Hippocampal formation (tissue), 2 donors: Measurements from ENCODE around the gene RIT1.
A peak's percentile ranks its signal among the peaks of the same experiment; 100 is the strongest.
"Not testable (repeated sequence)": the region's sequence is repeated elsewhere in the genome, so short reads cannot be mapped to it uniquely, and the experiment has no call there.

ENCODE experiments used
- DNase-seq, 2 donors: peaks; one replicate each; lab custom pipeline; 2025; lab: John Stamatoyannopoulos, UW

RIT1 gene

GRCh38 chr1:155933591-155934096, 22.5 kb upstream of the RIT1 start:
- DNase-seq = no peak

- DNase-seq = no peak
Observed at GRCh38 chr1:155932487-155932886, 21.3 kb upstream of the RIT1 start.

DNA sequence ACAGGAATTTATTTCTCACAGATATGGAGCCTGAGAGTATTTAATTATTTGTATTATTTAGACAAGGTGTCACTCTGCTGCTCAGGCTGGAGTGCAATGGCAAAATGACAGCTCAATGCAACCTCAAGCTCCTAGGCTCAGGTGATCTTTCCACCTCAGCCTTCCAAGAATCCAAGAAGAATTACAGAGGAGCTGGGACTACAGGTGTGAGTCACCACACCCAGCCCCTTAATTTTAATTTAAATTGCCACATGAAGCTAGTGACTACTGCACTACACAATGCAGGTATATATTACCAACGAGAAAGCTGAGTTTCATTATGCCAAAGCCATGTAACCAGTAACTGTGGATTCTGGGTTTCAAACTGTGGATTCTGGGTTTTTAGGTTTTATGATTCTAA, 20.9 kb upstream of the RIT1 start:
- DNase-seq = no peak

- DNase-seq = no peak
Observed at GRCh38 chr1:155931332-155932038, 20.3 kb upstream of the RIT1 start.

DNA sequence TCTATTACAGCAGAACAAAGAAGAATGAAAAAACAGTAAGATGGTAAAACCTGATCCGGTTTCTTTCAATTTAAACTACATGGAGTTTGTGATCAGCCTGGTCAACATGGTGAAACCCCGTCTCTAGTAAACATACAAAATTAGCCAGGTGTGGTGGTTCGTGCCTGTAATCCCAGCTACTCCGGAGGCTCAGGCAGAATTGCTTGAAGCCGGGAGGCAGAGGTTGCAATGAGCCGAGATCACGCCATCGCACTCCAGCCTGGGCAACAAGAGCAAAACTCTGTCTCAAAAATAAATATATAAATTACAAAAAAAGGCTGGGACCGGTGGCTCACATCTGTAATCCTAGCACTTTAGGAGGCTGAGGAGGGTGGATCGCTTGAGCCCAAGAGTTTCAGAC, 19.6 kb upstream of the RIT1 start:
- DNase-seq = not testable (repeated sequence)

DNA sequence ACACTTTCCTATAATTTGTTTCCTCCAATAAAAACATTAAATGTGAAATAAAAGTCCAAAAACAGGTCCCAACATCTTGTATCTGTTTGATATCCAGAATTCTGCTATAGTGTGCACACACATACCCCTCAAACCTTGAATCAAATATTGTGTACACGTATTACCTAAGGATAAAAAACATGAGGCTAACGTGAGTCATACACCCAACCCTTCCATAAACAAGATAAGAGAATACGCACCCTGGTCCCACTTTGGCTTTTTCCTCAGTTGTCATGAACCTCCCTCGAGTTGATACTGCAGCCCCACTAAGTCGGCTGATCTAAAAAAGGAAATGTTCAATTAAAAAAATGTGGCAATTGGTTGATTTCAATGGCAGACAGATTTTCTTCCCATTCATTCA, 17.9 kb upstream of the RIT1 start:
- DNase-seq = no peak

DNA sequence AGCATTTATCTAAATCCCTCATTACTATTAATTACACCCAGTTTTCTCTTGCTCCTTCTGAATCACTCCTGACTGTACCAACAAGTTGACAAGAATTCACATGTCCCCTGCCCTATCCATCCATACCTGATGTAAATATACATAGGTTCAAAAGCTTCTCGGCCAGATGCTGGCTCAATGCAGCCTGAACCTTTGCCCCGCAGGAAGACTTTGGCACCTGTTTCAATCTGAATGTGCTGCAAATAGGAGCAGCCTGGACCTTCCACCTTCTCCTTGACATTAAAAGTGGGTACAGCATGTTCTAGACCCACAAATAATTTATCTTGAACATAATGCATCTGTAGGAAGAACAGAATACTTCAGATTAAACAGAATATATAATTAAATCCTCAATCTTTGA, 14.4 kb upstream of the RIT1 start:
- no peak for DNase-seq

GRCh38 chr1:155920717-155921116, 9.6 kb upstream of the RIT1 start:
- DNase-seq = no peak

DNA sequence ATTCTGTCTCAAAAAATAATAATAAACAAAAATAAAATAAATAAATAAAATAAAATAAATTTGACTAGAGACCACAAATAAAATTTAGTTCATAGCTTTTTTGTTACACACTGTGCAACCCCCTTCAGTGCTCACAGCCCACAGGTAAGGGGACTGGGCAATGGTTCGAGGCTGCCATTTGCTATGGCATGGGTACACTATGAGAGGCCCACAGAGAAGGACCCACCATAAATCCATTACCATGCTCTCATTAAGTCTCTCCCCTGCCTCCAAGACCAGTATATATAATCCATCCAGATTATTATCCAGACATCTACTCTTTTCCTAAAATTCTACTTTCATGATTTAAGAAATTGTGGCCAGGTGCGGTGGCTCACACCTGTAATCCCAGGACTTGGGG, 8.7 kb upstream of the RIT1 start:
- DNase-seq = no peak

DNA sequence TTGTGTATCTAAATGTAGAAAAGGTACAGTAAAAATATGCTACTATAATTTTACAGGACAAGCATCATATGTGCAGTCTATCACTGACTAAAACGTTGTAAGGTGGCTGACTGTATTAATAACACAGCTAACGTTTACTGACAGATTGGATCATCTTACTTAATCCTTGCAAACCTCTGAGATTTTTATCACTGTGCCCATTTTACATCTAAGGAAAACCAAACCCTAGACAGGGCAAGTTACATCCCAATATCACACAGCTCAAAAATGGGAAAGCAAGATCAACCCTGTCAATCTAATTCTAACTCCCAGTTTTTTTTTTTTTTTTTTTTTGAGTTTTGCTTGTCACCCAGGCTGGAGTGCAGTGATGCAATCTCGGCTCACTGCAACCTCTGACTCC, 7.5 kb upstream of the RIT1 start:
- no peak for DNase-seq

GRCh38 chr1:155913969-155914757, 3.0 kb upstream of the RIT1 start:
- DNase-seq = no peak

GRCh38 chr1:155912056-155912536, 947 bp upstream of the RIT1 start:
- no peak for DNase-seq

GRCh38 chr1:155910621-155911121, 478 bp downstream of the RIT1 start:
- DNase-seq = peak; percentile 10 to 14

GRCh38 chr1:155909894-155910293, 1.3 kb downstream of the RIT1 start:
- DNase-seq = no peak

DNA sequence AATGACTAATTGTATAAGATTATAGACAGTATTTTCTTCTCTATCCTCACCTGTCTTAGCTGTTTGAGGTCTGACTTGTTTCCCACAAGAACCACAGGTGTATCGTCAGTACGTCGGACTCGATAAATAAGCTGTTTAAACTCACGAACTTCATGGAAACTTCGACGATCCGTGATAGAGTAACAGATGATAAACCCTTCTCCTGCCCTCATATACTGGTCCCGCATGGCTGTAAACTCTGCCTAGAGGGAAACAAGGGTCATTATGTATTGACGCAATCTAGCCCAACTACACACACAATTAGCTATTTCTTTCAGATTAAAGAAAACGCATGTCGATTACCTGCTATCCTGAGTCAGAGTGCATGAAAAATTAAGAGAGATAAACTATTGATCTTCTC, 6.9 kb downstream of the RIT1 start:
- no peak for DNase-seq

DNA sequence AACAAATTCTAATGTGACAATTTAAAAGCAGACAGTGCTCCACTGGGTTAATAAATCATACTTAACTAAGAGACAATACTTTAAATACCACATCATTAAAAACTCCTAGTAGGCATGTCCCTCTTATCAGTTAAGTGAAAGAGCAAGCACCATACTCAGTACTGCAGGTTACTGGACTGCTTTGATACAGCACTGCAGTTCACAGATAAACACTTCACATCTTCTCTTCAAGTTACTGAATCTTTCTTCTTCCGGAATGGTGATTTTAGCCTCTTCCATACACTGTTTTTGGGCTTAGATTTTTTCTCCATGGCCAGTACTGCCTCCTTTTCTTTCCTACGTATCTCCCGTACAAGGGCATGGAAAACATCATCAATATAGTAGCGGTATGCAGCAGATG, 11.0 kb downstream of the RIT1 start:
- DNase-seq = no peak

- DNase-seq = no peak
Observed at GRCh38 chr1:155899683-155900082, 11.5 kb downstream of the RIT1 start.

DNA sequence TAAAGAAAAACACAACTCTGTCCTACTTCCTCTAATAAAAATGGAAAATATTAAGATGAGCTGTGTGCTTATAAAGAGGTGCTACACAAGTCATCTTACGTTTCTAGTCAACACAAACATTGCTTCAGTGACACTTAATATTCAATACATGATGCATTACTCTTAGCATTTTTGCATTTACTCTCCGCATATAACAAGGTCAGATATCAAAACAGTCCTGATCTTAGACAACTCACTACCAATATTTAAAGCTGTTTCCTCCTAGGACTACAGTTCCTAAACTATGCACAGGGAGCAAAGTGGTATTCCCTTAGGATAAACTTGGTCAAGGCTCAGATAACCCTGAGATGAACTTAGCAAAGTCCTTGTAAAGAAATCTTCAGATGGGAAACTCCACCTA, 12.3 kb downstream of the RIT1 start:
- no peak for DNase-seq

- DNase-seq = no peak
Observed at GRCh38 chr1:155897746-155898145, 13.4 kb downstream of the RIT1 start.

- not testable (repeated sequence) for DNase-seq
Observed at GRCh38 chr1:155896476-155896875, 14.7 kb downstream of the RIT1 start.

GRCh38 chr1:155895617-155896016, 15.5 kb downstream of the RIT1 start:
- not testable (repeated sequence) for DNase-seq

DNA sequence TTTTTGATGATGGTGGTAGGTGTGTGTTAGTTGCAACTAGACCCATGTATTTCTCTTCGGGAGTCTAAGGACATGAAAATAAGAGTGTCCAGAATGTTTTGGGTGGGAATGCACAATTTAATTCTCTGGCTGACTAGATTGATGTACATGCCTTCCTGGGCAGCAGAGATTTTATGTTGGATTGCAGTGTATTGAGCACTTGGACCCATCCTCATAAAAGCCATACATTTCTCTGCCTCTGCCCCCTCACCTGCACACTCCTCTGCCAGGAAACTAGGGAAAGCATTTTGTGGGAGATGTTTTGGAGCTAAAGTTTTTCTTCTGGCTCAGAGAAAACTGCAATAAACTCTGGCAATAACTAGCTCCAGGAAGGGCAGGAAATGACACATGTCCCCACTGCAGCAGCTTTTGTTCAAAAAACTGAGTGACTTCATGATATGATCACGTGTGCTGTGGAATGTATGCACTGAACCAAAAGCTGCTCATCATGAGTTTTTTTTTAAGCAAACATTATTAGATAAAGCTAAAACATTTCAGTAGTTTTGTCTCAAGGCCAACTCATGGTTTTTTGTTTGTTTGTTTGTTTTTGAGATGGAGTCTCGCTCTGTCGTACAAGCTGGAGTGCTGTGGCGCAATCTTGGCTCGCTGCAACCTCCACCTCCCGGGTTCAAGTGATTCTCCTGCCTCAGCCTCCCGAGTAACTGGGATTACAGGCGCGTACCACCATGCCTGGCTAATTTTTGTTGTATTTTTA, 17.6 kb downstream of the RIT1 start:
- no peak for DNase-seq
